Jurkat, Clone E6-1 (cell line): ENCODE data around the gene BRF1.
"Not testable (repeated sequence)": the region's sequence is repeated elsewhere in the genome, so short reads cannot be mapped to it uniquely, and the experiment has no call there.

Source experiments
- DNase-seq: peaks from one replicate; pipeline ENCODE4 v3.0.0-alpha.2; 2011; ENCODE audit warnings: low read depth, low spot score
- H3K4me3 ChIP-seq: 2 replicates; pipeline ENCODE4 v1.5.1; 2011; ENCODE audit warnings: mild to moderate bottlenecking, low read length, control low read depth, moderate library complexity

Gene BRF1

DNA sequence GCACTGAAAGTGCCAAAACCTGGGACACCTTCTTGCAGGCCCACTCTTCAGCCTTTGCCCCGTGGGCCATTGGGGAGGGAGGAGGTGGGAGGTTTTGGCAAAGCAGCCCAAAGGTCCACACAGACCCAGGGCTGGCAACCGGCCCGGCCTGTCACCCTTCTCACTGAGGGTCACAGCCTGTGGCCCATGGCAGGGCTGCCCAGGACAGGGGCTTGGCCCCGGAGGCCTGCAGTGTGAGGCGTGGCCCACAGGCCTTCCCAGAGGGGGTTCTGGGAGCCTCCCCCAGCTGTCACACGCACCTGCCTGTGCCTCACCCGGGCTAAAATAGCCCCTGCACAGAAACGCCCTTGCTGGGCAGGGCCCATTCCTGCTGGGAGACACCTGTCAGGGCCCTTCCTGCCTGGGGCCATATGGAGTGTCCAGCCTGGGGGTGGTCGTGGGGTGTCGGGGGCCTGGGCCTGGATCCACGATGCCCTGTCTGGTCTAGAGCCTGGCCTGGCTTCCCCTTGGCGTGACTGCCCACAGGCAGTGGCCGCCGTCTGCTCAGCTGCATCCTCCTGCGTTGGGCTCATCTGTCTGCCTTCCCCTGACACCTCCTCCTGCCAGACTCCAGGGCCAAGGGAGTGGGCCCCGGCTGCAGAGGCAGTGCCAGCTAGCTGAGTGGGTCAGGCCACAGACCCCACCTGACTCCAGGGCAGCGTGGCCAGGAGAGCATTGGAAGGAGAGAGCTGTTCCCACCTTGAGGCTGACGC is 33.0 kb upstream of the BRF1 start:
- DNase-seq = no peak
- H3K4me3 ChIP-seq = no peak overlapping the region

DNA sequence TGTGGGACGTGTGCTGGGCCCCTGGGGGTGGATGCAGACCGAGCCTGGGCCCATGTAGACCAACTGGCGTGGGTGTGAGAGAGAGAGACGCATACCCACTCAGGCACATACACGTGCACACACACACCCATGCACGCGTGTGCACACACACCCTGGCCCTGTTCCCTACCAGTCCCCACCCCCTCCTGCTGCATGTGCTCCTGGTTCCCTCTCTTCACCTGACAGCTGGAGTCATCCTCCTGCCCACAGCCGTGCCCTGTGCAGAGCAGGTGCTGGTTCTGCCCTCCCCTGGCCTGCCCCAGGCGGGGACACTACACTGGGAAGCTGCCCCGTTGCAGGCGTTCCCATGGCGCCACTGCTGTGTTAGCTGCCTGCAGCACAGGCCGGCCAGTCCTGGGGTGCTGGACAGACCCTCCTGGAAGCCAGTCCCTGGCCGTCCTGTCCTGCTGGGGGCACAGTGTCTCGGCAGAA is 32.3 kb upstream of the BRF1 start:
- DNase-seq = no peak
- H3K4me3 ChIP-seq = no peak overlapping the region

DNA sequence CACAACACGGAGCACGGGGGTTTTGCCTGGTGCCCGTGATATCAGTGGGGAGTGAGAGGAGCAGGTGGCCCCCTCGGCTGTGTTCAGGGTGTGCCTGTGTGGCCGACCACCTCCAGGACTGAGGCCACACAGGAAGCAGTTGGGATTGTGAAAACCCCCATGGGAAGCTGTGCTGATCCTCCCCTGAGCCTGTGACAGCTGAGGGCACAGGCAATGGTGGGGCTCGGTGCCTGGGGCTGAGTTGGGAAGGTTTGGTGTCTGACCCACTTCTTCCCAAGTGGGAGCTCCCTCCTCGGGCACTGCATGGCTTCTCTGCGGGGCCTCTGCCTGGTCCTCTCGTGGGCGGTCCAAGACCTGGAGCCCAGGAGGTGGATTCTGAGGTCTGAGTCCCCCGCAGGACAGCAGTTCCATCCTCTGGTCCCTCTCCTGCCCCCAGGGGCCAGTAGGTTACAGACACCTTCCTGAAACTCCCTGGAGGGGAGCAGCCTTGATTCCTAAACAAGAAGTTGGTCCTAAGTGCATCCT is 31.6 kb upstream of the BRF1 start:
- no peak overlapping the region for H3K4me3 ChIP-seq
- no peak for DNase-seq

DNA sequence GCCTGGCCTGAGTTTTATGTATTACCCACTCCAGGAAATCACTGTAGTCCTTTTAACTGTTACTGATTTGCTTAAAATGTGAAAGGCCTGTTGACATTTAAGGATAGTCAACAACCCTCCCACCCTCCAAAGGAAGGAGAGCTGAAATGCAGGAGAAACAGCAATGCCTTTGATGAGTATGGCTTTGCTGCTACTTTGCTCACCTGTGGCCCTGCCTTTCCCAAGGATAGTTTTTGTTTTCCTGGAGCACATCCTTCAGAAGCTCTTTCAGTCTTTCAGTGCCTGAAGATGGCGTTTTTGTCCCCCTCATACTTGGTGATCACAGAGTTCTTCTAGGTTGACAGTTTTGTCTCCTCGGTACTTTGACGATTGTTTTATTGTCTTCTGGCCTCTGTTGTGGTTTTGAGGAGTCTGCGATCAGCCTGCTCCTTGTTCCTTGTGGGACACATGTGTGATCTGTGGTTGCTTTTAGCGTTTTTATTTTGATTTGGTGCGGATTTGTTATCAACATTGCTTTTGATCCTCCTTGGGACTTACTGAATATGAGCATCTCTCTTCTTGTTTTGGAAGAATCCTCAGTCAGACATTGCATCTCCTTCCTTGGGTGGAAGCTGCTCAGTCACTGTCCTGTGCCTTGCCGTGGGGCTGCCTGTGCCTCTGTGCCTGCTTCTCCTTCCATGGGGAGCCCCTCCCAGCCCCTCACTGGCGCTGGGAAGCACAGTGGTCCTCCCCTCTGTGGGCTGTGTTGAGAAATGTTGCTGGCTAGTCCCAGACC is 31.0 kb upstream of the BRF1 start:
- peak; percentile 72 for DNase-seq
- H3K4me3 ChIP-seq = no peak overlapping the region

DNA sequence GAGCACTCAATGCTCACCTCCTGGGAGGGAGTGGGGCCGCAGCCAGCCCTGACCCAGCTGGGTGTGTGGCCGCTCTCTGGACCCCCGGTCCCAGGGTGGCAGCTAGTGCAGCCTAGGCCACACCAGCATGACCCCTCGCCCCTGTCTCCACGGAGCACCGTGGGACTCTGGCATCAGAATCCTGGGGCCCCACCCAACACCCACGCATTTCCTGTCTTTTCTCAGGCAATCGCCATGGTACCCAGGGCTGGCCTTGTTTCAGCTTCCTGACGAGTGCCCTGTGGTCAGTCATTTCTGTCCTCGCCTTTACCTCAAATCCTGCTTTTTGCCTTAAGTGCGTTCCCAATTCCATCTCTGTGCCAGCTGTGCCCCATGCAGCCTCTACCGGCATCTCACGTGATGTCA is 29.7 kb upstream of the BRF1 start:
- no peak for DNase-seq
- H3K4me3 ChIP-seq = no peak overlapping the region

DNA sequence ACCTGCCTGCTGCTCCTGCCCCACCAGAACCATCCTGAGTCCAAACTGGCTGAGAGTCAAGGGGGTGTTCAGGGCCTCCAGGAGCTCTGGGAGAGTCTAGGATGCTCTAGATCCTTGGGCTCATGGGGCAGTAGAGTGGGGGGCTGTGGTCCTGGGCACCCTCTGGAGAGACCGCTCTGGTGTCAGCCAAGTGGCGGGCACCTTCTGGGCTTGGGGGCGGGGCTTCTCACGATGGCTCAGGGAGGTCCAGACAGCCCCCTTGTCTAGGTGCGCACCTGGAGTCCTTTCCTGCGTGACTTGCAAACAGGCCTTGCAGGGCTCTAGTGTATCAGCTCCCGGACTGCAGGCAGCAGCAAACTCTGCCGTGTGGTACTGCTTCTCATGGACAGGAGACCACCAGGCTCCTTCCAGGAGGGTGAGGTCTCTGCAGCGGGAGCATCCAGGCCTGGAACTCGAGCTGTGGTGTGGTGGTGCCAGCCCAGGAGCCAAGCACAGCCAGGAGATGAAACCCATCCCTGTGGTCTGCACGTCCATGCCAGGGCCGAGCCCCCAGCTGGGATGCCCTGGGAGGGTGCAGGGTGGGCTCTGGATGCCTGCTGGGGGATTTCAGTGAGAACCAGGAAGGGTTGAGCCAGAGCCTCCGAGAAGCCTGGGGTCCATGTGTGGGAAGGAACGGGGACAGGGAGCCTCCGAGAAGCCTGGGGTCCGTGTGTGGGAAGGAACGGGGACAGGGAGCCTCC is 28.8 kb upstream of the BRF1 start:
- H3K4me3 ChIP-seq = no peak overlapping the region
- no peak for DNase-seq

DNA sequence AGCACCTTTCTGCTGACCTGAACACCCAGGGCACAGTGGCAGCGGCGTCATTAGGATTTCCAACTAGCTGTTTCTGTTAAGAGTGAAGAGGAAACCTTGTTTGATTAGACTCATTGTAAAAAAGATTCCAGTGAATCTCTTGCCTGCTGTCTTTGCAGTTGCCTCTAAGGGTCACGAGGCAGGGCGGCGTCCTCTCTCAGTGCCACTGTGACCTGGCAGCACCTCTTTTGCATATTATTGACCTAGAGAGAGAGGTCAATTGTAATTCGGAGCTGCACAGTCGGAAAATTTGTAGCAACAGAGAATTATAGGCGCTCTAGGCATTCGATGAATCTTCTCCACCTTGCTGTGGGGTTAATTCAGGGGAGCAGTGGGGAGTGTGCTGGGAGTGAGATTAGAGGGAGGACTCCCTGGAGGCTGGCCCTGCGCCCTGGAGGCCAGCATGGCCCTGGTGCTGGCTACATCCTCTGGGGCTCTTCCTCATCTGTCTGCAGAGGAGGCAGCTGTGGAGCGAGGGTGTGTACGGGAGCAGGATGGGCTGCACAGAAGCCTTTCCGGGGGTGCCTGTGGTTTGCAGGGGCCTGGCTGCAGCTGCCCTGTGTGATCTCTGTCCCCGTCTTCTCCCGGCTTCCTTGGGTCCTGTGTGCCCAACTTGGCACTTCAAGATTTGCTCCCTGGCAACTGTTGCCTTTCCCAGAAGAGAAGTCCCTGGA is 28.0 kb upstream of the BRF1 start:
- H3K4me3 ChIP-seq = no peak overlapping the region
- DNase-seq = no peak

DNA sequence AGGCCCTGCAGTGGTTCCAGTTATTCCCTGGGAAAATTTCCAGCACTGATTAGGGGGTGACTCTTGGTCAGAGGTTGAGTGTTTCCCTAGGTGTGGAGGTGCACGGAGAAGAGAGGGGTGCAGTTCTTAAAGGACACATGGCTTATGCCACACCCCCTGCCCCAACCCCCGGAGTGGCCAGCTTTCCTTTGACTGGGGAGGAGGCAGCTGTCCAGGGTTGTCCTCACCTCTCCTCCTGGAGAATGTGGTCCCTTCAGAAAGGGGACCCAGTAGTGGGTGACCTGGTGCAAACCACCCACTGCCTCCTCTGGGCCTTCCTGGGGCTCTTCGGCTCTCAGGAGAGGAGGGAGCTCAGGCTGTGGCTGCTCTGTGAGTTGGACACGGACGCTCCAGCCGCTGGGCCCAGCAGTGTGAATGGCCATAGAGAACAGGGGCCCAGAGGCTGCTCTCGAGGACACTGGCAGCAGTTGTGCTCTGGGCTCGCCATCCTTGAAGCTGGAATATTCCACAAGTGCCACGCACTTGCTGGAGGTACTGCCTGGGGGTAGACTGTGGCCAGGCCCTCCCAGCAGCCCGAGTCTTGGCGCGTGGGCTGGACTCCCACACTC is 27.4 kb upstream of the BRF1 start:
- DNase-seq = no peak
- no peak overlapping the region for H3K4me3 ChIP-seq

DNA sequence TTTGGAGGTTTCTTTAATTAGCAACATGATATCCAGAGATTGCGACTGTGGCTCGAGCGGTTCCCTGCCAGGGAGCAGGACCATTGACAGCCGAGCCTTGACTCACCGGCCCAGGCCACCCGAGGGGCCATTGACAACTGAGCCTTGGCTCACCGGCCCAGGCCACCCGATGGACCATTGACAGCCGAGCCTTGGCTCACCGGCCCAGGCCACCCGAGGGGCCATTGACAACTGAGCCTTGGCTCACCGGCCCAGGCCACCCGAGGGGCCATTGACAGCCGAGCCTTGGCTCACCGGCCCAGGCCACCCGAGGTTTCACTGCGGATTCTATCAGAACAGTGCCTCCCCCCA is 26.9 kb upstream of the BRF1 start:
- not testable (repeated sequence) for H3K4me3 ChIP-seq, DNase-seq

DNA sequence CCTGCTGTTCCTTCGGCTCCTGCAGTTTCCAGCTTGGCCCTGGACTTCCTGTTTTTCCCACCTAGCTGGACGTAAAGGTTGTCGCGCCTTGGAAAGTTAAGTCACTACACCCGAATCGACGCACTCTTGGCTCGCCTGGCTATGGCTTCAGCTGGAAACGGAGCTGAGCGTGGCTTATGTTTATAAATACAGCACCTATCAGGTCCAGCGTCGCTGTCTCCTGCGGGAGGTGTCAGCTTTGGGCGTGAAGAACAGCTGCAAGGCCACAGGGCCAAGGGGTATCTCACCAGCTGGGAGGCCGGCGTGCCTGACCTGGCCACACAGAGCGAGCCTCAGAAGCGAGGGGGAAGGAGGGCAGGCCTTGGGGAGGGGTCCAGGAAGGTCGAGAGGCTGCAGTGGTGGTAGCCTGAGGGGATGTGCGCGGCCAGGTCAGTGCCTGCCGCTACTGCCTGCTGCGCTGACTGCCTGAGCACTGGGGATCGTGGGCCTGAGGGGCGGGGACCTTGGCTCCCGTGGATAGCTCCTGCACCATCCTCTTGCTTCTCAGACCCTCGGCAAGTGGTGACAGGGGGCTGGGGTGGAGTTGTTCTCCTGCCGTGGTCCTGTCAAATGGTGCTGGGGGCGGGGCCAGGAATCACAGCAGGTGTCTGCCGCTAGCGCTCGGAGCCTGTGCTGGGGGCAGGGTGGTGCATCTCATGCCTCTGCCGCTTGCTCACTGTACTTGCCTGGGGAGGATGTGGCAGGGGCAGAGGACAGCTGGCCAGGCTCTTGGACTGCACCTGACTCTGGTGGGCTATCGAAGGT is 26.3 kb upstream of the BRF1 start:
- no peak for DNase-seq
- no peak overlapping the region for H3K4me3 ChIP-seq

DNA sequence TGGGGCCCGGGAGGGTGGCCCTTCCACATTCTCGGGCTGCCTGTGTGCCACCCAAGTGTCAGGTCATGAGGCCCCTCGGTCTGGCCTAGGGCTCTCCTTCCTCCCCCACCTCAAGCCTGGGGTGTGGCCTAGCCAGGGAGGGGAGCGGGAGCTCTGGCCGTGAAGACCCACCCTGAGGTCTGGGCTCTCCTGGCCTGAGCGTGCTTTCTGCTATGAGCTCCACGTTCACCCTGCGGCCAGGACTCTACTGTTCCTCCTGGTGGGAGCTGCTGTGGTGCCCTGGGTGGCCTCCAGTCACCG is 25.7 kb upstream of the BRF1 start:
- DNase-seq = no peak
- no peak overlapping the region for H3K4me3 ChIP-seq

DNA sequence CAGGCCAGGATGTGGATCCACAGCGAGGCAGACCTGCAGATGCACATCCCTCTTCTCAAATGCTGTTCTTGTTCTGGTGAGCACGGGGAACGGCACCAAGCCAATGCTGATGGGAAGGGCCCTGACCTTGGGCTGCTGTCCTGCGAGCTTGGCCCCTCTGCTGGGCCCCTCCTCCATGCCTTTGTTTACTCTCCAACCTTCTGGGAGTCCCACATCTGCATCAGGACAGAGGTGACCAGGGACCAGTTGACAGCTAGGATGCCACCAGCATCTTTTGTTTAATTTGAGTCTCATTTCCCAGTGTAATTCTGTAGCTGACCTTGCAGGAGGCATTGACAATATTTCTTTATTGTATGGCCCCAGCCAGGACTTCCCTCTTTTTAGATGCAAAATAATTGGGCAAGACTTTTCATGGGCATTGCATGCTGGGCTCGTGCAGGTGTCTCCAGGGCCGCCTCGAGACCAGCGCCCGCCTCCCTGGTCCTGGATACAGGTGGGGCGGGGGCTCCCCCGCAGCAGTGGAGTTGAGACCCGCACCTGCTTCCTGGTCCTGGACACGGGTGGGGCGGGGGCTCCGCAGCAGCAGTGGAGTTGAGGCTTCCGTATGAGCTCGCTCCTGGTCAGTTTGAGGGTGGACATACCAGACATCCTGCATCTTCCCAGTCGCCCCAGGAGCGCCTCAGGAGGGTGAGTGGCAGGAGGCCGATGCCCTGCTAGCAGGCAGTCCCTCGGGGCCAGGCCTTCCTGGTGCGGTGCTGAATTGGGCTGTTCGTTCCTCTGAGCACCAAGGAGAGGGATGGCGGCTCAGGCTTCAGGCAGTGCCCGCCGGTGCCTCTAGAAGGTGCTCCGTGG is 25.1 kb upstream of the BRF1 start:
- H3K4me3 ChIP-seq = no peak overlapping the region
- no peak for DNase-seq

DNA sequence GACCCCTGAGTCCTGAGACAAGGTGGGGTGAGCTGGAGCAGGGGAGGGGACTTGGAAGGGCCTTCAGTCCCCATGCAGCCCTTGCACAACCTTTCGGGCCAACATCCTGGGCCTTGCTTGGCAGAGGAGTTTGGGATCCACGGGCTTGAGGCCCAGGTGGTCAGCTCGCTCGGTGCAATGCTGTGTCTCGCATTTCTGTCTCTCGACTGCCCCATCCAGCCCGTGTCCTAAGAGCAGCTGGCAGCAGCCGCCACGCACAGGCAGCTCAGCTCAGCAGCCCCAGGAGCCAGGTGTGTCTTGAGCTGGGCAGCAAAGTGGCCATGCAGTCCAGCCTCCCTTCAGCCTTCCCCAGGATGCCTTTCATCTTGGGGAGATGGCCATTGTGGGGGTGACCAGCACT is 24.5 kb upstream of the BRF1 start:
- DNase-seq = no peak
- H3K4me3 ChIP-seq = no peak overlapping the region

DNA sequence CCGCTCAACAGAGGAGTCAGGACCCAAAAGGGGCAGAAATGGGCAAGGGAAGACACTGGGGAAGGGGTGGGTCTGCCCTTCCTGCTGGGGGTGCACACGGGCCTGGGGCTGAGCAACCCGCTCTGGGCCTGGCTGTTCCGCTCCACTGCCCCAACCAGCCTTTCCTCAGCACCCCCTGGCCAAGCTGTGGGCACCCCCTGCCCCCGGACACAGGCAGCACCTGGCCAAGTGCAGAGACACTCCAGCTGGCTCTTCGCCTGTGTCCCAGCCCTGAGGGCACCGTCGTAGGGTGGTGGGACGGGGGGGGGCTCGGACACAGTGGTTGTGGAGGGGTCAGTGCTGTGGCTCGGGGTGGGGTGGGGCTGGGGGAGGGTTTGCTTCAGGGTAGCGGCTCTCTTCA is 24.1 kb upstream of the BRF1 start:
- H3K4me3 ChIP-seq = no peak overlapping the region
- no peak for DNase-seq

DNA sequence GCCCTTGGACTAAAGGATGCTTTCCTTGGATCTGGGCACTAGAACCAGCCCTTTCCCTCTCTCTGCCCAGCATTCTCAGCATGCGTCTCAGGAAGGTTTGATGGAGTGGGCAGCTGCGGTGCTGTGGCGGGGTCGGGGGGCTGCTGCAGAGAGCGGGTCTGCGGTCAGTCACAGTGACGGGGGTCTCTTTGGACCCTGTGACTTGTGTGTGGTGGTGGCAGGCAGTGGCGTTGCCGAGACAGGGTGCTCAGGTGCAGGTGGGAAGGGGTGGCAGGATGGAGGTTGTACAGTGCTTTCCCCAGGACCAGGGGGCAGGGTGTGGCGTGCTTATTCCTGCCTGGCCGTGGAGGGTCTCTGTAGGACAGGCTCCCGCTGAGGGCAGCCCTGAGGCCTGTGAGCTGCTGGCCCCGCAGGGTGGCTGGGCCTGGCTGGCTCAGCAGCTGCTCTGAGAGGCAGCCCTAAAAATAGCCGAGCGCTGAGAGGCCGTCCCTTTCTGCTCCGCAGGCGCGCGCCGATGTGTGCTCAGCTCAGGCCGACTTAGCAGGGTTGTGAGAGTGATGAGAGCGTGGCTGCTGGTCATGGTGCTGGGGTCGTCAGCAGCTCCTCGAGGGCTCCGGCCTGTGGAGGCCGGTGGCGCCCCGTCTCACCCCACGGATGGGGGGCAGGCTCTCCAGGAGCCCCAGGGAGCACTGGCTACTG is 23.4 kb upstream of the BRF1 start:
- DNase-seq = no peak
- no peak overlapping the region for H3K4me3 ChIP-seq

DNA sequence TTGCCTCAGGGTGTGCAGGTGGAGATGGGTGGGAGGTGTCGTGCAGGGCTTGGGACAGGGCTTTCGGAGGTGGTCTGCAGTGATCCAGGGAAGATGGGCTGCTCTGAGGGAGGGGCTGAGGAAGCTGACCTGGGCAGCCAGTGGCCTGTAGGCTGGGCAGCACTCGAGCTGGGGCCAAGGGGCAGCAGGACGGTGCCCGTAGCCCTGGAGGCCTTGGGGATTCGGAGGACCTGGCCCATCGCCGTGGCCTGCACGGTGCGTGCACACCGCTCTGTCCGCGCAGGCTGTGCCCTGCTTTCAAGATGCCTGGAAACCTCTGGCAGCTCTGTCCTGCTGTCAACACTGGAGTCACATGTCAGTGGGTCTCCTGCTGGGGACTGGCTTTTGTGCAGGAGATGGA is 22.9 kb upstream of the BRF1 start:
- DNase-seq = no peak
- H3K4me3 ChIP-seq = no peak overlapping the region
